HUDEP-2 (cell line): ENCODE measurements around the gene SART3.
A peak's percentile ranks its signal among the peaks of the same experiment; 100 is the strongest.
"Not testable (repeated sequence)": the region's sequence is repeated elsewhere in the genome, so short reads cannot be mapped to it uniquely, and the experiment has no call there.

Experiments
- DNase-seq, 76 experiments: peaks; one replicate each; lab custom pipeline; 2025; ENCODE audit not compliant: unreplicated experiment in 76 of 76; lab: John Stamatoyannopoulos, UW

The SART3 gene

GRCh38 chr12:108582509-108582908 is 21.5 kb upstream of the SART3 start:
- DNase-seq, result no peak

- no peak for DNase-seq
Observed at GRCh38 chr12:108581311-108582227, 20.6 kb upstream of the SART3 start.

GRCh38 chr12:108580531-108580930 is 19.6 kb upstream of the SART3 start:
- no peak for DNase-seq

- DNase-seq, result no peak
Observed at GRCh38 chr12:108578813-108579212, 17.8 kb upstream of the SART3 start.

GRCh38 chr12:108578264-108578663 is 17.3 kb upstream of the SART3 start:
- DNase-seq, result no peak

- no peak for DNase-seq
Observed at GRCh38 chr12:108577458-108577857, 16.5 kb upstream of the SART3 start.

- no peak for DNase-seq
Observed at GRCh38 chr12:108576660-108577234, 15.8 kb upstream of the SART3 start.

- no peak for DNase-seq
Observed at GRCh38 chr12:108575199-108575912, 14.4 kb upstream of the SART3 start.

- DNase-seq, result not testable (repeated sequence)
Observed at GRCh38 chr12:108574276-108574675, 13.3 kb upstream of the SART3 start.

- no peak for DNase-seq
Observed at GRCh38 chr12:108573317-108573716, 12.3 kb upstream of the SART3 start.

- DNase-seq, result no peak
Observed at GRCh38 chr12:108572166-108572790, 11.3 kb upstream of the SART3 start.

GRCh38 chr12:108571609-108572165 is 10.7 kb upstream of the SART3 start:
- DNase-seq, result no peak

- DNase-seq, result peak in 2 of 76 experiments; percentile 4 to 5
Observed at GRCh38 chr12:108570743-108571608, 10.0 kb upstream of the SART3 start.

GRCh38 chr12:108568338-108569154 is 7.6 kb upstream of the SART3 start:
- no peak for DNase-seq

GRCh38 chr12:108567406-108568337 is 6.7 kb upstream of the SART3 start:
- DNase-seq, result no peak

GRCh38 chr12:108566452-108566851 is 5.5 kb upstream of the SART3 start:
- no peak for DNase-seq

GRCh38 chr12:108565976-108566375 is 5.0 kb upstream of the SART3 start:
- DNase-seq, result peak in 74 of 76 experiments; percentile 8 to 86 (median 72)

- DNase-seq, result no peak
Observed at GRCh38 chr12:108565146-108565545, 4.2 kb upstream of the SART3 start.
